HG02885 (cell line): ENCODE results near the gene PRIM2.
"Not testable (repeated sequence)": the region's sequence is repeated elsewhere in the genome, so short reads cannot be mapped to it uniquely, and the experiment has no call there.

Source experiments
- ATAC-seq: cut with Tn5 transposase; IDR thresholded peaks from one replicate; pipeline ENCODE4 v1.9.1; 2021; ENCODE audit warnings: mild to moderate bottlenecking; ENCODE audit not compliant: unreplicated experiment, poor library complexity

Gene PRIM2

DNA sequence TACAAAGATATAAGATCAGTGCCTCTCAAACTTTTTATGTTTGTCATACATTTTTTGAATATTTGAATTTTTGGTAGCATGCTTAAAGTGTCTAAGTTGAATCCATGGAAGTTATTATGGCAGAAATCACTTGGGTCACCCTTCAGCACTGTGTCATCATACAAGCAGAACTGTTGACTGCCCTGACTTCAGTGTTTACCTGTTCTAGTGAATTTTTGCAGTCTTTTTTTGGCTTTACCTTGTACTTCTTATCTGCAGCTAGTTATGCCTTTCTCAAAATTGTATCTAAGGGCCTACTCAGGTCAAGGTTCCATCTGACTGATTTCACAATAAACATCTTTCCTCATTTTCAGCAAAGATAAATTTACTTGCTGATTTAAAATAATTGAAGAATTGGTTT lies 241.7 kb downstream of the PRIM2 start:
- not testable (repeated sequence) for ATAC-seq

DNA sequence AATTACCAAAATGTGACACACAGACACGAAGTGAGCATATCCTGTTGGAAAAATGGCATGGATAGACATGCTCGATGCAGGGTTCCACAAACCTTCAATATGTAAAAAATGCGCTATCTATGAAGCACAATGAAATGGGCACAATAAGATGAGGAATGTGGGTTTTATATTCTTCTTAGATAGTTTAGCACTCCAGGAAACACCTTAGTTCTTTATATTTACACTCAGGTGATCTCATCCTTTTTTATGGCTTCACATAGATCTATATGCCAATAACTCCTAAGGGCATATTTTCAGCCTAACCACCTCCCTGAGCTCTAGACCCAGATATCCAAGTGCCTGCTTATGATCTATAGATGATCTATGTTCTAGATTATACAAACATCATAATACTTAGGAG lies 244.8 kb downstream of the PRIM2 start:
- ATAC-seq, result not testable (repeated sequence)

DNA sequence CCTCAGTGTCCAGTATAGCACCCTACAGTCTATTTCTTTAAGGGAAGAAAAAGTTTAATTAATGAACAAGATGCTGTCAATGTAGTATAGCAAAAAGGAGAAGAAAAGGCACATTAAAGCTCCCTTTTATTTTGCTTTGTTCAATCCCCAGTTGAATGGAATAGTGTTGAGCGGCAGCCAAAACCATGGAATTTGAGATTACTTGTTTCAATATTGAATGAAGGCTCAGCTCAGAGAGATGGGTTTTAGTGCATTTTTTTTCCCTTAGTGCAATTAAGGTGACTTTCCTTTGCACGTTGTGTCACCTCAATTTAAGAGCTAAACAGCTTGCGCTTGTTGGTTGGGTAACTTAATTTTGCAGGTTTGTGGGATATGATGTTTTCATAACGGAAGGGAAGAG lies 254.7 kb downstream of the PRIM2 start:
- not testable (repeated sequence) for ATAC-seq

DNA sequence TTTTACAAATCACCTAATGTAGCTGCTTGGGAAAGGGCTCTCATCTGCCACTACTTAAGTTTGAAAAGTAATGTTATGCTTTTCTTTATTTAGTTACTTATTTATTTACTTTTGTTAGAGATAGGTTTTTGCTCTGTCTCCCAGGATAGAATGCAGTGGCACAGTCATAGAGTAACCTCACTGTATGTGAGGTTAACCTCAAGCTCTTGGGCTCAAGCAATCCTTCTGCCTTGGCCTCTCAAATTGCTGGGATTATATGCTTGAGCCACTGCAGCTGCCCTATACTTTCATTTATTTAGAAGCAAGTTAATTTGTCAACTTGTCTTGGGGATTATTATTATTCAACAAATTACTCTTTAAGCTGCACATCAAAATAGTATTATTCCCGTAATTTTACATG lies 255.4 kb downstream of the PRIM2 start:
- ATAC-seq, result not testable (repeated sequence)

DNA sequence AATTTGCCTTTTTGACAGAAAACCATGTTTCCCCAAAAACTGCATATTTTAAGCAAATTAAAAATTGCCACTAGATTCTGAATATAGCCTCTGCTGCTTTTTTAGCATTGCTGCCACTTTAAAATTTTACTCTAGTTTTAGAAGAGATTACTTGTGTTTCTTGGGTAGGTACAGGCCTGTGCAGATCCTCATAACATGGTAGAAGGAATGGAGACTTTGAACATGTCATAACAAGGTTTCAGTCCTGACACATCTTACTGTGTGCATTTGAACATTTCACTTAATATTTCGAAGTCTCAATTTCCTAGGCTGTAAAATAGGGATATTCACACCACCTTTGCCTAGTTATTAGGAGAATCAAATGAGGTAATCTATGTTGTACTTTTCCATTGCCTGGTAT lies 259.6 kb downstream of the PRIM2 start:
- ATAC-seq, result not testable (repeated sequence)

DNA sequence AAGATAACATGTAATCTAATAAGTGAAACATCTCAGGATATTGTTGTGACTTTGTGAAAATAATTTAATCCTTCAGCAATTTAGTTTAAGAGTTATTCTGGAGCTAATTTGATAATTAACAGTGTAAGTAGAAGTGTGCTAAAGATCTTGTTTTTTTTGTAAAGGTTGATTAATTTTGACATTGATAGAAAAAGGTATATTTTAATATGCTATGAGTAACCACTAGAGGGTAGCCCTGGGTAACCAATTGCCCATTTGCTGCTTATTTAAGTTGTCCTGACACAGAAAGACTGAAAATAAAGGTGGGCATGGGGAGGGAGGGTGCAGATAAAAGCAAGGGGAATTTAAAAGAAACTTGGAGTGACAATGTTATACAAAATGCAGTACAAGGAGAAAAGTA lies 262.1 kb downstream of the PRIM2 start:
- peak; percentile 73 for ATAC-seq

DNA sequence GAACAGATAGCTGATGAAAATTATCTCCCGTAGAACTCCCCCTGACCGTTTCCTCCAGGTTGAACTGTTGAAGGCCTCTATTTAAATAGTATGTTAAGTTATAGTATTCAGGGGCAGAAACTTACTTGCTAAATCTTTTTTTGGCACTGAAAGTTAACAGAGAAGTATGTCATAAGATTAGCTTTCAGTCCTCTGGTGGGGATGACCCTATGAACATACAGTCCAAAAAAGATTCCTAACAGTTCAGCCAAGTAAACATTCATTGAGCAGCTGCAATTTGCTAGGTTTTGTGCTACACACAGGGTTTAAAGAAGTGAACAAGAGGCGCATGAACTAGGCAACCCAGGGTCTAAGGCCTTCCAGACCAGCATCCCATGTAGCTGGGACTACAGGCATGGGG lies 264.2 kb downstream of the PRIM2 start:
- ATAC-seq, result not testable (repeated sequence)

DNA sequence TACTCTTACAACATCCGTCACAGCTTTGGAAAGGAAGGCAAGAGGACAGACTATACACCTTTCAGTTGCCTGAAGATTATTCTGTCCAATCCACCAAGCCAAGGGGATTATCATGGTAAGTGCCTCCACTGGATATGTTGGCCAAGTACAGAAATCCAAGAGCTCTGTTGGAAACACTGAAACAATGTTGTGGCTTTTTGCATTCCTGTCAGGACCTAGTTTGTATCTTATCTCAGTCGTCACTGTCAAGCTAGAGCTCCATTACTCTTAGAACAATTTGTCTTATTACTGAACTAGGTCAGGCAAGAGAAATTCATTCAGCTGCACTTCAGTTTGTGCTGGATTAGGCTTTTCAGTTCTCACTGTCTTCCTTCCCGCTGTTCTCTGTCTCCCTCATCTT lies 283.7 kb downstream of the PRIM2 start:
- not testable (repeated sequence) for ATAC-seq

DNA sequence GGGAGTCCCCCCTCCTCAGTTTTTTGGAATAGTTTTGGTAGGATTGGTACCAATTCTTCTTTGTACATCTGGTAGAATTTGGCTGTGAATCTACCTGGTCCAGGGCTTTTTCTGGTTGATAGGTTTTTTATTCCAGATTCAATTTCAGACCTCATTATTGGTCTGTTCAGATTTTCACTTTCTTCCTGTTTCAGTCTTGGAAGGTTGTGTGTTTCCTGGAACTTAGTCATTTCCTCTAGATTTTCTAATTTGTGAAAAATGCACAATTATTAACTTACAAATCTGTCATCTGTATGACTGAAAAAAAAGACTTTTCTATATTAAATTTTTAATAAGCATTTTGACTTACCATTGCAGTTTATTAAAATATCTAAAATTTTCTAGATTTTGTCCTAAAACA lies 287.9 kb downstream of the PRIM2 start:
- not testable (repeated sequence) for ATAC-seq

DNA sequence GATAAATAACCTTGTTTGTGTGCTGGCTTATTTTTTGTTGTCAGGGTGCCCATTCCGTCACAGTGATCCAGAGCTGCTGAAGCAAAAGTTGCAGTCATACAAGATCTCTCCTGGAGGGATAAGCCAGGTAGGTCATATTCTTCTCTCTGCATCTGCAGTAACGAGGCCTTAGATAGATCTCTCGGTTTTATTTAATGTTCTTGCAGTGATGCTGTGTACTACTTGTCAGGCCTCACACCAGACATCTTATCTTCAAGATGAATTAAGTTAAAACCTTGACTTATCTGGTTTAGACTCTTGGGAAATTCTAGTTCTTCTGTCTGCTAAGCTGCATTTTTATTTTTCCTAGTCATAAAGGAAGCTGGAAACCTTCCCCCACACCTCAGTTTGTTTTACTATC lies 288.9 kb downstream of the PRIM2 start:
- not testable (repeated sequence) for ATAC-seq

DNA sequence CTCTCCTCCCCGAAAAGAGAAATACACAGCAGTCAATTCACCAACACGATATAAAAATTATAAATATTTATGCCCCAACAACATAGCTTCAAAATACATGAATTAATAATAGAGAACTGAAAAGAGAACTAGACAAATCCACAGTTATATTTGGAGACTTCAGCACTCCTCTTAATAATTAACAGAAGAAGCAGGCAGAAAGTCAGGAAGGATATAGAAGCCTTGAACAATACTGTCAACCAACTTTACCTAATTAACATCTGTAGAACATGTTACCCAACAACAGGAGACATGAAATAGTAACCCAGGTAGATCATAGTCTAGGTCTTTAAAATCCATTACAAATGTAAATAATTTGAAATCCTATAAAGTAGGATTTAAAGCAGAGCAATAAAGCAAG lies 293.2 kb downstream of the PRIM2 start:
- not testable (repeated sequence) for ATAC-seq

DNA sequence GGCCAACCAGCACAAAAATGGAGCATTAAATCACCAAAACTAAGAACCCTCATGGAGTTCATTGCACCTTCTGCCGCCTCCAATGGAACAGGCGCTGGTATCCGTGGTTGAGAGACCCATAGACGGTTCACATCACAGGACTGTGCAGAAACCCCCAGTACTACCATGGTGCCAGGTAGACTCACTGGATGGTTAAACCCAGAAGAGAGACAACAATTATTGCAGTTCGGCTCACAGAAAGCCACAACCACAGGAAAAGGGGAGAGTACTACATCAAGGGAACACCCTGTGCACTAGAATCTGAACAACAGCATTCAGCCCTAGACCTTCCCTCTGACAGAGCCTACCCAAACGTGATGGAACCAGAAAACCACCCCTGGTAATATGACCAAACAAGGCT lies 301.5 kb downstream of the PRIM2 start:
- not testable (repeated sequence) for ATAC-seq

DNA sequence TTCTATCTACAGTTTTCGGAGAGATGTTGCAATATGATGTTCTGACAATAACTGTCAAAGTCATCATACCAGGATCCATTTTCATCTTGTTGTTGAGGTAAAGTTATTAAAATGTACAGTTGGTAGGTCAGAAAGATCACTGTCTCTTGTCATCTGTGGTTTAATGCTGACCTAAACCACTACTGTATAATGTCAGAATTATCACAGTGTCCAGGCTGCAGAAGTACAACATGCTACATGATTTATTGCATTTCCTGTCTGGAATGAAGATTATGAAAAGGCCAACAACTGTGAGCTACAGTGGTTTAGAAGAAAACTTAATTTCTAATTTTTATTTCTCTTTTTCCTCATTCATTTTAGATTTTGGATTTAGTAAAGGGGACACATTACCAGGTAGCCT lies 314.3 kb downstream of the PRIM2 start:
- ATAC-seq, result not testable (repeated sequence)

DNA sequence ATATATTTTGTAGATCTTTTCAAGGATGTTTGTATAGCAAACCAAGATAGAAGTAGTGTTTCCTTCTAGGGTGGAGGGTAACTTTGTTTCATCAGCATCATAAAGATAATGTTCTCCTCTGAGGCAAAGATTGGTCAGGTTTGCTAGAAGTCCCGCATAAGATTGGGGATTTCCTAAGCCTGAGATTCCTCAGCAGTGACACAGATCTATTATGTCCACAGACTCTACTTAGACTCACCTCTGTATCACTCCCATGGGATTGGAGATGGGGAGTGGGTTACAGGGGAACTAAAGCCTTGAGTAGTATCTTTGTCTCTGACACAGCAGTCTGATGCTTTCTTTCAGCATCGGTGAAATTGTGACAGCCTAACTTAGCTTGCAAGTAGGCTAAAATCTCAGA lies 341.1 kb downstream of the PRIM2 start:
- ATAC-seq, result not testable (repeated sequence)

DNA sequence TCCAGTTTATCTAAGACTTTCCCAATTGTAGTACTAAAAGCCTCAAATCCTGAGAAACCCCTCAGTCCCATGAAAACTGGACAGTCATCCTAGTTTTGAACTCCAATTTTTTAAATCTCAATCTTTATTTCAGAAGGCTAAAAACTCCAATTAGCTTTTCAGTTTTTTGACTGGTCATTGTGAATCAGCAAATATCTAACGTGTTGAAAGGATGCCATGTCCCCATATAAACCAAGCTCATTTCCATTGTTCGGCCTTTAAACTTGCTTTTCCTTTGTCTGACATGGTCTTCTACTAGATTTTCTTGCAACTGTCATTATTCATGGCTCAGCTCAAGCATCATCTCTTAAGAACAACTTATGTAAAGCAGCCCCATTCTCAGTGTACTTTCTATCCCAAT lies 342.4 kb downstream of the PRIM2 start:
- ATAC-seq, result not testable (repeated sequence)

DNA sequence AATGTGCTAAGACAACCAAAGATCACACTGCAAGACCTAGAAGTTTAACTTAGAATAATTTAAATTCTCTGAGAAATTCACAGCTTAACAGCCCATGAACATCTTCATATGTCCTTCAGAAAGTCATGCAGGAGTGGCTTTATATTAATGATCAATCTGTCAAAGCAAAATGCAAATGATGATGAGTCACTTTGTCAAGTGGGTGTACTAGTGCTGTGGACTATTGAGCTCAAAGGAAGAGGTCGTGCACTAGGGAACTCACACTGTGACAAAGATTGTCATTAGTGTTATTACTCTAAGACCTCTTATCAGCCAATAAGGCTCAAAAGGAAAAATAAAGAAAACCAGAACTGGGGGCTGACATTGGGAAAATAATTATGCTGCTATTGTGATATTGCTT lies 343.5 kb downstream of the PRIM2 start:
- not testable (repeated sequence) for ATAC-seq

DNA sequence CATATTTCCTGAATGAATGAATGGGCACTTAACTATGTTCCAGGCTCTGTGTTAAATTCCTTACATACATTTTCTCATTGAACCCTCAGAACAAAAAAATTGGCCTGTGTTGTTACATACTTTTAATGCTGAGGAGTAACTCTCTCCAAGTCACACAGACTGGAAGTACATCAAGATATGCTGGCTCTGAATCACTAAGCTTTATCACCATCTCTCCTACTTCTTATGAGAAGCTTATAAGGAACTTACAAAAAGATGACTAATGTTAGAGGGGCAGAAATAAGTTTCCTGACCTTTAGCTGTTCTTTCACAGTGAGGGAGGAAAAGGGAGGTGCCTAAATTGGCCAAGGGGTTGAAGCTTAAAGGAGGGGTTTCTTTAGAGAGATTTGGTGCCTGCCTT lies 350.7 kb downstream of the PRIM2 start:
- ATAC-seq, result not testable (repeated sequence)

DNA sequence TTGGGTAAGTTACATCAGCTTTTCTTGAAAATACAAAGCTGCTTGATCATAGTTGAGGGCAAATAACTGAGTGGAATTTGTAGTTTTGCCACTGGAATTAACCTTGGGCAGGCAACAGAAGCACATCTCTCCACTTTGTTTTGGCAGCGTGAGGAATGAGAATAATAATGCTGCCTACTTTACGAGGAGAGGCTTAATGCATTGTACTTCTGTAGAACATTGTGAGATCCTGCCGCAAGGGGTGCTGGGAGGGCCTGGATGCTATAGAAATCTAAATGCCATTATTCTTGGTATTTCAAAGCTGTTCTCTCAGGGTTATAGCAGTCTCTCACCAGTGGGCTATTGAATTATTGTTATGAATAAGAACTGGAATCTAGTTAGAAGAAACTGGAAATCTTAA lies 353.8 kb downstream of the PRIM2 start:
- not testable (repeated sequence) for ATAC-seq

DNA sequence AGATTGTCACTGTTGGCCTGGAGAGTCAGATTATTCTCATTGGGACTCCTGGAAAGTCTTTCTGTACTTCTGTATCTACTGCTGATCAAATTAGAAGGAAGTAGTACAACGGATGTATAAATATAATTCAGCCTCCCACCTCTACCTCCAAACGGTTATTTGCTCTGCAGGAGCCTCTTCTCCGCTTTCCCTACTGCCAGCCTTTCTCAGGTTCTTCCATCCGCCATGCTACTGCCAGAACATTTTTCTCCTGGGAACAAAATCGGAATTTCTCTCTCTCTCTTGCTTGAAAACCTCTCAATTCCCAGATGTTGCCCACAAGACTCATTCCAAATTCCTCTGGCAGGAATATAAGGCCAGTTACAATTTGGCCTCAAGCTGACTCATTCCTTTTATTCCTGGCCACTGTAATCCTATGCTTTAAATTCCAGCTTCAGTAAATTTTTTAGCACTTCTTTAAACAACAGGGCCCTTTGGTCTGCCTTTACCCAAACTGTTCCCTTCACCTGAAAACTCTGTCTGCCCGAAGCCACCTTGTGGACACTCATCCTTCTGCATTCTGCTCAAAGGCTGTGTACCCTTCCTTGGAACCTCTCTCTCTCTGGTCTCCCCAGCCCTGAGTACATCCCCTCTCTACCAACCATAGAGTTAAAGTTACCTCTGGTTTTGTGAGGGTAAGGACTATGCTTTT lies 354.7 kb downstream of the PRIM2 start:
- not testable (repeated sequence) for ATAC-seq

DNA sequence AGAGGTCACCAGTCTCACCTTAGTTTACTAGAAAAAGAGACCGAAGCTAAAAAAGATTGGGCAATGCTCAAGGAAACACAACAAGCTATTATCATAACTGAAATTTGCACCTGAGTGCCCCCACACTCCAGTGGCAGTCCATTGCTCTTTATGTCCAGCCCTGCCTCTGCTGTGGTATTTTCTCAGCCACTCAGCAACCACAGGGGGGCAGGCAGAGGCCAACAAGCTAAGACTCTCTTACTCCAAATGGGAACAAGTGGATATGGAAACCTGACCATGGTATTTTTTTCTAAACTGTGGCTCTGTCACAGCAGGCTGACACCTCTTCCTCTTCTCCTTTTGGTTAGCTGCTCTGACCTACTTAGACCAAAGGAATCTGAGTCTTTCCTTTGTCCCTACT lies 355.9 kb downstream of the PRIM2 start:
- ATAC-seq, result not testable (repeated sequence)

DNA sequence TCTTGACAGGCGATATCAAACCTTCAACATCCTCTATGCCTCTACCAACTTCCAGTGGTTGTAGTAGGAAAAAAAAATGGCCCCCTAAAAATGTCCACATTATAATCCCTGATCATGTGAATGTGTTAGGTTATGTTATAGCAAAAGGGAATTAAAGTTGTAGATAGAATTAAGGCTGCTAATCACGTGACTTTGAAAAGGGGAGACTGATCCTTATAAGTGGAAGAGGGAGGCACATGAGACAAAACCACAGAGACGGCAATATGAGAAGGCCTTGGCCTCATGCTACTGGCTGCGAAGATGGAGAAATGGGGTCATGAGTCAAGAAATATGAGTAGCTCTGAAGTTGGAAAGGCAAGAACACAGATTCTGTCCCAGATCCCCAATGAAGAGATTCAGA lies 358.0 kb downstream of the PRIM2 start:
- ATAC-seq, result not testable (repeated sequence)

DNA sequence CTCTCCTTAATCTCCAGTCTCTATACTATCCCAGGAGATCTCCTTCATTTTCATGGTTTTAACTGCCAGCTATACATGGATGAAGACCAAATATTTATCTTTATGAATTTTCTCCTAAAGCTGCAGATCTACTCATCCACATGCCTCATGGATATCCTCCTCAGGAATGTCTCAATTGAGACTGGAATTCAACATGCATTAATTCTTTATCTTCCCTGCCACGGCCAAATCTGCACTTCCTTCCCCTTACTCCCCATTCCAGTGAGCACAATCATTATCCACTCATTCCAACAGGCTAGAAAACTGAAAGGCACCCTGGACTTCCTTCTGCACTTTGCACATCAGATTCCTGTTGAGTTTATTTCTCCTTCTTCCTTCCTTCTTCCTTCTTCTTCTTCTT lies 379.0 kb downstream of the PRIM2 start:
- ATAC-seq, result not testable (repeated sequence)
